HG03520 (cell line): ENCODE results near the gene MYH9.
A peak's percentile ranks its signal among the peaks of the same experiment; 100 is the strongest.
"Not testable (repeated sequence)": the region's sequence is repeated elsewhere in the genome, so short reads cannot be mapped to it uniquely, and the experiment has no call there.

Source experiments
- ATAC-seq: cut with Tn5 transposase; IDR thresholded peaks from one replicate; pipeline ENCODE4 v1.9.1; 2021; ENCODE audit warnings: mild to moderate bottlenecking, moderate library complexity; ENCODE audit not compliant: unreplicated experiment

The MYH9 gene

GRCh38 chr22:36253523-36254490, 134.0 kb downstream of the MYH9 start:
- no peak for ATAC-seq

- no peak for ATAC-seq
Observed at GRCh38 chr22:36252754-36253522, 134.8 kb downstream of the MYH9 start, which contains the start of gene APOL1. APOL1 (plus strand) TSS chr22:36253133; CDS start chr22:36254956, 1,823 bp downstream.

GRCh38 chr22:36251979-36252608, 135.7 kb downstream of the MYH9 start:
- ATAC-seq = not testable (repeated sequence)

GRCh38 chr22:36250292-36250960, 137.3 kb downstream of the MYH9 start:
- not testable (repeated sequence) for ATAC-seq

- no peak for ATAC-seq
Observed at GRCh38 chr22:36249160-36249559, 138.6 kb downstream of the MYH9 start.

- ATAC-seq = no peak
Observed at GRCh38 chr22:36247955-36248354, 139.8 kb downstream of the MYH9 start.

GRCh38 chr22:36246718-36247117, 141.0 kb downstream of the MYH9 start:
- no peak for ATAC-seq

- ATAC-seq = no peak
Observed at GRCh38 chr22:36245805-36246356, 141.9 kb downstream of the MYH9 start.

GRCh38 chr22:36244522-36245391, 143.0 kb downstream of the MYH9 start:
- ATAC-seq = no peak

- ATAC-seq = no peak
Observed at GRCh38 chr22:36243986-36244385, 143.8 kb downstream of the MYH9 start.

- peak; percentile 92 for ATAC-seq
Observed at GRCh38 chr22:36239401-36240171, 148.2 kb downstream of the MYH9 start, which contains the start of gene APOL2. APOL2 (minus strand) TSS chr22:36239527; CDS start chr22:36233162, 6,365 bp downstream.

GRCh38 chr22:36239150-36239400, 148.7 kb downstream of the MYH9 start:
- no peak for ATAC-seq

GRCh38 chr22:36238373-36239149, 149.2 kb downstream of the MYH9 start:
- ATAC-seq = no peak

GRCh38 chr22:36237462-36238372, 150.1 kb downstream of the MYH9 start:
- no peak for ATAC-seq

GRCh38 chr22:36236388-36237319, 151.1 kb downstream of the MYH9 start:
- no peak for ATAC-seq

- no peak for ATAC-seq
Observed at GRCh38 chr22:36235585-36235984, 152.2 kb downstream of the MYH9 start.
